OCI-LY1 (cell line): ENCODE data around the gene UMODL1.

Experiments used
- EZH2 ChIP-seq: fragments of 200-600 bp; sonication (generic), shearing (Covaris generic); IDR thresholded peaks from 2 replicates; pipeline ENCODE4 v1.8.0; 2017; ENCODE audit warnings: borderline replicate concordance, mixed run types, mild to moderate bottlenecking, antibody characterized with exemption, low read length, moderate library complexity, mixed read lengths
- TF ChIP-seq, protein P1 (sequence below): fragments of 200-600 bp; sonication (generic), shearing (Covaris generic); IDR thresholded peaks from 2 replicates; pipeline ENCODE4 v1.5.1; 2017; ENCODE audit warnings: mild to moderate bottlenecking, antibody characterized with exemption, low read length, moderate library complexity, mixed read lengths

DNA sequence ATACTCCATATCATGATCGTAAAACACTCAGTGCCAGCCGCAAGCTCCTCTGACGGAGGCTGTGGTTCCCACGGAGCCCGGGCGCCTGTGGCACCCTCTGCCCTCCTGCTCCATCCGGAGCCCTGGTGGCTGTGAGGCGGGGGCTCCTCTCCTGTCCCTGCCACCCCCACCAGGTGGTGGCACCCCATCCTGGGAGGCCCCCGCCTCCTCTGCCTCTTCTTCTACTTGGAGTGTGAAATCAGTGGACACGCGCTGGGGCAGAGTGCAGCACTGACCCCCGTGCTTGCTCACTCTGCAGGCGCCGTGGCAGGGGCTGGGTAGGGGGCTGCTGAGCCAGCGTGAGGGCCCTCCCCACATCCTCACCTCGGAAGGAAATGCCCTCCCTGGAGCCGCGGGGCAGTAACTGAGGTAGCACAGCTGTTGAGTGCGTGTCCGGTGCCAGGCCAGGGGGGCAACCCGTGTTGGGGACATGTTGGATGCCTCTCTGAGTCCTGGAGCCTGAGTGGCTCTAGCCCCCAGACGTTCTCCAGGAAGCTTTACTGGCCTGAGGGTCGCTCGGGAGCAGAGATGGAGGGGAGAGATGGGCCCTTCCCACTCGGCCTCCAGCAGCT lies 89.1 kb downstream of the UMODL1 start:
- TF ChIP-seq, protein P1, sequence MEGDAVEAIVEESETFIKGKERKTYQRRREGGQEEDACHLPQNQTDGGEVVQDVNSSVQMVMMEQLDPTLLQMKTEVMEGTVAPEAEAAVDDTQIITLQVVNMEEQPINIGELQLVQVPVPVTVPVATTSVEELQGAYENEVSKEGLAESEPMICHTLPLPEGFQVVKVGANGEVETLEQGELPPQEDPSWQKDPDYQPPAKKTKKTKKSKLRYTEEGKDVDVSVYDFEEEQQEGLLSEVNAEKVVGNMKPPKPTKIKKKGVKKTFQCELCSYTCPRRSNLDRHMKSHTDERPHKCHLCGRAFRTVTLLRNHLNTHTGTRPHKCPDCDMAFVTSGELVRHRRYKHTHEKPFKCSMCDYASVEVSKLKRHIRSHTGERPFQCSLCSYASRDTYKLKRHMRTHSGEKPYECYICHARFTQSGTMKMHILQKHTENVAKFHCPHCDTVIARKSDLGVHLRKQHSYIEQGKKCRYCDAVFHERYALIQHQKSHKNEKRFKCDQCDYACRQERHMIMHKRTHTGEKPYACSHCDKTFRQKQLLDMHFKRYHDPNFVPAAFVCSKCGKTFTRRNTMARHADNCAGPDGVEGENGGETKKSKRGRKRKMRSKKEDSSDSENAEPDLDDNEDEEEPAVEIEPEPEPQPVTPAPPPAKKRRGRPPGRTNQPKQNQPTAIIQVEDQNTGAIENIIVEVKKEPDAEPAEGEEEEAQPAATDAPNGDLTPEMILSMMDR, result no peak
- no peak for TF ChIP-seq EZH2
